ENCODE results near the gene LRG1. TPM values are rescaled to one million over a fixed set of nuclear protein-coding genes. Genes with fewer than 3 reads are reported as not detected.

The LRG1 gene
- total and polyA plus RNA-seq, 10 of the 15 experiments (the other 5 are each of a cell fraction or from before 2014, with no cell fraction given) = 0.29 to 4.7 (median 0.58) TPM

- Histone ChIP-seq H3K36me3 (ENCODE audit: control insufficient read depth in 2 of 2, insufficient read depth in 2 of 2, low read length in 1 of 2) (no peaks in the 10 kb centered on the region), H3K9me3 (replicated peaks; ENCODE audit: control insufficient read depth, insufficient read depth, low read length) (no peaks in the 10 kb centered on the region), H3K79me2 (ENCODE audit: control insufficient read depth, insufficient read depth, low read length) (no peaks in the 10 kb centered on the region), H4K20me1 (ENCODE audit: control insufficient read depth, insufficient read depth) (no peaks in the 10 kb centered on the region), H3K4me1 (ENCODE audit: control insufficient read depth, insufficient read depth, low read length) (no peaks in the 10 kb centered on the region), H3K27ac (ENCODE audit: control insufficient read depth, insufficient read depth) (no peak overlapping the region), H3K9ac (ENCODE audit: control insufficient read depth, insufficient read depth, low read length) (no peak overlapping the region), H3K4me2 (ENCODE audit: control insufficient read depth, insufficient read depth) (no peak overlapping the region), H3K4me3 (no peak overlapping the region), H2AFZ (ENCODE audit: control insufficient read depth, low read depth, low read length) (no peak overlapping the region), H3K27me3 (replicated peaks in 1 of 2; ENCODE audit: control insufficient read depth in 2 of 2, insufficient read depth in 2 of 2, low read length in 1 of 2) (no peaks in the 10 kb centered on the region)
- CTCF ChIA-PET = interaction anchor here (0.7 to 4.5 kb wide), 14 partner anchors 8 to 261 kb away, joined by 3 to 44 read pairs (median 4); partner anchors contain the start of genes LRG1 and PLIN5
- BruUV-seq (replicated peaks) = no TSS peak
- peak; percentile 74 for ATAC-seq
- RAD21 ChIA-PET (ENCODE audit: unreplicated experiment) = interaction anchor here (1.3 kb wide), 1 partner anchor 257 kb away, joined by 3 read pairs; no protein-coding TSS in a partner anchor
- FAIRE-seq = no peak
- WGBS (ENCODE audit: insufficient coverage, insufficient replicate concordance, low lambda C conversion rate, missing lambda C conversion rate) = 51% methylated on average over 50 of the region's 53 CpGs
- DNase-seq (ENCODE audit: low read depth, low spot score) = no peak
- in situ Hi-C loops (cut with MboI) (no loop called here), intact Hi-C loops (cut with micrococcal nuclease; ENCODE audit: unreplicated experiment) (loop anchor here (2.0 kb wide), 1 partner anchor 257 kb away; no protein-coding TSS in a partner anchor)
- SMC1A ChIA-PET (ENCODE audit: uncharacterized antibody, unreplicated experiment) = no interaction called here
- TF ChIP-seq SMC3 (IDR thresholded peaks at IDR 0.05; ENCODE audit: borderline replicate concordance, low read length) (peak; percentile 17; the same call in 1 of the 2 replicates), RAD21 (IDR thresholded peaks at IDR 0.05; ENCODE audit: insufficient read depth, low read depth, low read length) (peak; percentile 20; the same call in 1 of the 2 replicates), NR2F1 (conservative IDR thresholded peaks at IDR 0.05) (peak; percentile 47; the same call in 1 of the 2 replicates), KAT2A (conservative IDR thresholded peaks at IDR 0.05; ENCODE audit: control insufficient read depth, low read depth, low read length) (no peak), ZSCAN29 (IDR thresholded peaks at IDR 0.05) (no peak)
- TF ChIP-seq, protein P1, sequence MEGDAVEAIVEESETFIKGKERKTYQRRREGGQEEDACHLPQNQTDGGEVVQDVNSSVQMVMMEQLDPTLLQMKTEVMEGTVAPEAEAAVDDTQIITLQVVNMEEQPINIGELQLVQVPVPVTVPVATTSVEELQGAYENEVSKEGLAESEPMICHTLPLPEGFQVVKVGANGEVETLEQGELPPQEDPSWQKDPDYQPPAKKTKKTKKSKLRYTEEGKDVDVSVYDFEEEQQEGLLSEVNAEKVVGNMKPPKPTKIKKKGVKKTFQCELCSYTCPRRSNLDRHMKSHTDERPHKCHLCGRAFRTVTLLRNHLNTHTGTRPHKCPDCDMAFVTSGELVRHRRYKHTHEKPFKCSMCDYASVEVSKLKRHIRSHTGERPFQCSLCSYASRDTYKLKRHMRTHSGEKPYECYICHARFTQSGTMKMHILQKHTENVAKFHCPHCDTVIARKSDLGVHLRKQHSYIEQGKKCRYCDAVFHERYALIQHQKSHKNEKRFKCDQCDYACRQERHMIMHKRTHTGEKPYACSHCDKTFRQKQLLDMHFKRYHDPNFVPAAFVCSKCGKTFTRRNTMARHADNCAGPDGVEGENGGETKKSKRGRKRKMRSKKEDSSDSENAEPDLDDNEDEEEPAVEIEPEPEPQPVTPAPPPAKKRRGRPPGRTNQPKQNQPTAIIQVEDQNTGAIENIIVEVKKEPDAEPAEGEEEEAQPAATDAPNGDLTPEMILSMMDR (IDR thresholded peaks at IDR 0.05 in 2 of 3, conservative IDR thresholded peaks at IDR 0.05 in 1 of 3; ENCODE audit: control insufficient read depth in 2 of 3, extremely low read depth in 1 of 3, insufficient read depth in 1 of 3, low read depth in 3 of 3, low read length in 3 of 3) = peak; percentile 62 to 81 (median 68)
- POLR2A ChIA-PET = no interaction called here
Measured at GRCh38 chr19:4523306-4524110, 16.3 kb downstream of the LRG1 start.
